ENCODE results near the gene OXLD1. TPM values are rescaled to one million over a fixed set of nuclear protein-coding genes. Genes with fewer than 3 reads are reported as not detected.

OXLD1 gene
- total and polyA plus RNA-seq, 2 donors (not counting 1 experiment from before 2014, with no cell fraction given): 39.5 to 102 TPM

DNA sequence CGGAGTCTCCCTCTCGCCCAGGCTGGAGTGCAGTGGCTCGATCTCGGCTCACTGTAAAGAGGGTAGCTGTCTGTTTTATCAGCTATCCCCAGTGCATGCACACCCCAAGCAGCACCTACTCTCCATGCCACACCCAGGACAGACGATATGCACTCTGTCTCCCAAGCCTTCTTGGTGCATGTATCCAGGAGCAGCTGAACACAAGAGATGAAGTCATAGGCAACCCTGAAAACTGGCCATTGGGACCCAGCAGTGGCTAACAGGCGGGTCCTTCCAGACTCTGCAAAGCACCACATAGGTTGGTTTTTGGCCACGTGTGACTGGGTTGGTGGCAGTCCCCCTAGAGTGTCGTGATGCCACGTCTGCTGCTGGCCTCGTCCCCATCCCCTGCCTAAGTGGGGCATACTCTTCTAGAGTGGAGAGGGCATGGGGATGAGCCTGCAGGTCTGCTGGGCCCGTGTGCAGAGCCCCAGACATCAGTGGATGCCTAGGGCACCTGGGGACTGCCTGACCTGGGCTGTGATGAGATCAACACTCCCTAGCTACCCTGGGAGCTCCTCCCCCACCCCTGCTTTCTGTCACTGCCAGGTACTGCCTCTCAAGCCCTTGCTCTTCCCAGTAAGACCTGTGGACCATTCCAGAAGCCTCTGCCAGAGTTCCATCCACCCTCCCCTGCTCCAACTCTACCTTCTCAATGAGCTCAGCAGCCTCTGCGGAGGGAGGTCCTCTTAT lies 19.4 kb downstream of the OXLD1 start:
- Histone ChIP-seq H3K9ac (ENCODE audit: low read length) (no peak overlapping the region), H4K20me1 (ENCODE audit: control insufficient read depth, insufficient read depth, low read length, poor library complexity, severe bottlenecking) (no peaks in the 10 kb centered on the region), H3K27ac (ENCODE audit: low read length in 2 of 2) (no peak overlapping the region), H3K36me3 (replicated peaks in 1 of 2; ENCODE audit: control extremely low read depth in 1 of 2, control insufficient read depth in 1 of 2, extremely low read depth in 1 of 2, insufficient read depth in 2 of 2, low read length in 1 of 2) (no peaks in the 10 kb centered on the region), H3K9me3 (ENCODE audit: control extremely low read depth in 1 of 3, control insufficient read depth in 2 of 3, insufficient read depth in 1 of 3, low read length in 2 of 3) (peaks cover 0 to 21% (median 3%) of the 10 kb centered on the region in 3 donors), H3K27me3 (replicated peaks in 1 of 4; ENCODE audit: control extremely low read depth in 1 of 4, control insufficient read depth in 3 of 4, insufficient read depth in 4 of 4, low read length in 3 of 4) (peaks cover 0 to 27% (median 1%) of the 10 kb centered on the region in 4 experiments), H3K4me1 (ENCODE audit: control insufficient read depth in 2 of 2, insufficient read depth in 2 of 2, low read length in 2 of 2) (no peaks in the 10 kb centered on the region), H3K4me2 (replicated peaks; ENCODE audit: low read depth, low read length, poor library complexity, severe bottlenecking) (no peak overlapping the region), H3K4me3 (ENCODE audit: control extremely low read depth in 1 of 5, extremely low read depth in 1 of 5, insufficient read depth in 1 of 5, low read depth in 2 of 5, low read length in 4 of 5) (no peak overlapping the region), H2AFZ (ENCODE audit: insufficient read depth, low read depth, low read length, poor library complexity, severe bottlenecking) (no peak overlapping the region), H3K79me2 (ENCODE audit: control insufficient read depth, insufficient read depth, low read length) (no peaks in the 10 kb centered on the region)
- intact Hi-C loops (cut with micrococcal nuclease): no loop called here
- peaks cover 18% of the 10 kb centered on the region for H3K27me3 Mint-ChIP-seq
- peaks cover 3% of the 10 kb centered on the region for H3K4me1 Mint-ChIP-seq
- TF ChIP-seq EZH2 (IDR thresholded peaks at IDR 0.05; ENCODE audit: borderline replicate concordance, insufficient read depth, low read depth, low read length, poor library complexity, severe bottlenecking): no peak
- TF ChIP-seq, protein P1, sequence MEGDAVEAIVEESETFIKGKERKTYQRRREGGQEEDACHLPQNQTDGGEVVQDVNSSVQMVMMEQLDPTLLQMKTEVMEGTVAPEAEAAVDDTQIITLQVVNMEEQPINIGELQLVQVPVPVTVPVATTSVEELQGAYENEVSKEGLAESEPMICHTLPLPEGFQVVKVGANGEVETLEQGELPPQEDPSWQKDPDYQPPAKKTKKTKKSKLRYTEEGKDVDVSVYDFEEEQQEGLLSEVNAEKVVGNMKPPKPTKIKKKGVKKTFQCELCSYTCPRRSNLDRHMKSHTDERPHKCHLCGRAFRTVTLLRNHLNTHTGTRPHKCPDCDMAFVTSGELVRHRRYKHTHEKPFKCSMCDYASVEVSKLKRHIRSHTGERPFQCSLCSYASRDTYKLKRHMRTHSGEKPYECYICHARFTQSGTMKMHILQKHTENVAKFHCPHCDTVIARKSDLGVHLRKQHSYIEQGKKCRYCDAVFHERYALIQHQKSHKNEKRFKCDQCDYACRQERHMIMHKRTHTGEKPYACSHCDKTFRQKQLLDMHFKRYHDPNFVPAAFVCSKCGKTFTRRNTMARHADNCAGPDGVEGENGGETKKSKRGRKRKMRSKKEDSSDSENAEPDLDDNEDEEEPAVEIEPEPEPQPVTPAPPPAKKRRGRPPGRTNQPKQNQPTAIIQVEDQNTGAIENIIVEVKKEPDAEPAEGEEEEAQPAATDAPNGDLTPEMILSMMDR (IDR thresholded peaks at IDR 0.05): no peak
- 74% methylated on average over 9 of the region's 12 CpGs for WGBS (ENCODE audit: insufficient coverage)
- H3K9me3 Mint-ChIP-seq (ENCODE audit: insufficient read depth): no peaks in the 10 kb centered on the region
- no peak for ATAC-seq (ENCODE audit: low read depth)
- H3K27ac Mint-ChIP-seq: peak overlapping the region; percentile 15
- CTCF ChIA-PET: interaction anchor here (0.8 kb wide), 1 partner anchor 13 kb away, joined by 3 read pairs; no protein-coding TSS in a partner anchor
- H3K4me3 Mint-ChIP-seq: no peak overlapping the region
- no peak for DNase-seq
- POLR2A ChIA-PET: interaction anchor here (0.6 kb wide), 1 partner anchor 149 kb away, joined by 3 read pairs; no protein-coding TSS in a partner anchor

All from B cell (primary cell).